GM18505 (cell line): ENCODE data around the gene DCC.
"Not testable (repeated sequence)": the region's sequence is repeated elsewhere in the genome, so short reads cannot be mapped to it uniquely, and the experiment has no call there.

Source experiments
- ATAC-seq: cut with Tn5 transposase; IDR thresholded peaks from one replicate; pipeline ENCODE4 v1.9.1; 2021; ENCODE audit not compliant: unreplicated experiment
- POLR2A ChIP-seq: IDR thresholded peaks from 4 replicates; pipeline ENCODE4 v1.6.1; 2011; ENCODE audit warnings: borderline replicate concordance; ENCODE audit not compliant: insufficient read depth, insufficient read length; ENCODE audit errors: extremely low read depth

Gene DCC

DNA sequence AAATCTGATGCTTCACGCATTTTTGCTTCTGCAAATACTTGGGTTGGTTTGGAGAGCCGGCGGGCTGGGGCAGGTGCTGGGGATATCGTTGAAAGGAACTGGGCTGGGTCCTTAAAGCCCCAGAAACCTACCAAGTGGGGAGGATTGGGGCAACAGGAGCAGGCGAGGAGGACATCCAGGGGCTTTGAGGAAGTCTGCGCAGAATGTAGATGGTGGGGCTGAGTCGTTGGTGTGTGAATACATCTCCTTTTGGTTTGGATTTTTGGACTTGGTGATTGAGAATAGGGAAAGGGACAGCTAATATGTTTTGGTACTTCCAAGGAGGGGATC is 1.1 kb downstream of the DCC start:
- no peak for TF ChIP-seq POLR2A
- no peak for ATAC-seq

- ATAC-seq: no peak
- no peak for TF ChIP-seq POLR2A
Measured at GRCh38 chr18:52341608-52342381, 1.8 kb downstream of the DCC start.

DNA sequence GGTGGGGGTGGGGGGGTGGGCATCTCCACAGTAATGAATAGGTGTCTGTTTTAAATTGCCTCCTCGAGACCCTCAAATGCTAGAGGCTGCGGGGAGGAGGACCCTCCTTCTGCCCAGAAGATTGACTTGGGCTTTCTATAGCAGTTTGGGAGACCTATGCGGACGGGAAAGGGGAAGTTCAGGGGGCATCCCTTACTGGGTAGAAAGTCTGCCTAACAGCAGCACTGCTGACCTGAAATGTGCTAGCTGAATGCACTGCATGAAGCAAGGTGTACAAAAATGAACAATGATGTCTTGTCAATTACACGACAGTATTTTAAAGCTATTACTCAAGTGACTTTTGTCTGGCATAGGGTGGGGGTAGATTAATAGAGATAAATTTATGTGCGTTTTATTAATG is 2.5 kb downstream of the DCC start:
- TF ChIP-seq POLR2A: no peak
- no peak for ATAC-seq

DNA sequence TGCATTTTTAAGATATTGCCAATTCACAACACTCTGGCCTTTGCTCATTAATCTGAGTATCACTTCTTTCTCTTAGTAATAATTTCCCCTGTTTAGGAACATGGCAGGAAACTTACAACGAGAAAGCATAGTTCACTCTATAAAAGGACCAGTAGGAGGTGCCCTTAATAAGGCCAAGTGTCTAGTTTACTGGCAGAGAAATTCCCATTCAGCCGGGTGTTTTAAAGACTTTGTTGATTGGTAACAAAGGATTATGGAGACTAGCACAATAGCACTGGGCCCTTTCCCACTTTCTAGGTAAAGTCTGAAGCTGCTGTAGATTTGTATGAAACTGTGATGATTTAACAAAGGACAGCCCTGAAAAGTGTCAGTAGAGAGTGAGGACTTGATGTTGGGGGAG is 3.1 kb downstream of the DCC start:
- no peak for ATAC-seq
- TF ChIP-seq POLR2A: no peak

DNA sequence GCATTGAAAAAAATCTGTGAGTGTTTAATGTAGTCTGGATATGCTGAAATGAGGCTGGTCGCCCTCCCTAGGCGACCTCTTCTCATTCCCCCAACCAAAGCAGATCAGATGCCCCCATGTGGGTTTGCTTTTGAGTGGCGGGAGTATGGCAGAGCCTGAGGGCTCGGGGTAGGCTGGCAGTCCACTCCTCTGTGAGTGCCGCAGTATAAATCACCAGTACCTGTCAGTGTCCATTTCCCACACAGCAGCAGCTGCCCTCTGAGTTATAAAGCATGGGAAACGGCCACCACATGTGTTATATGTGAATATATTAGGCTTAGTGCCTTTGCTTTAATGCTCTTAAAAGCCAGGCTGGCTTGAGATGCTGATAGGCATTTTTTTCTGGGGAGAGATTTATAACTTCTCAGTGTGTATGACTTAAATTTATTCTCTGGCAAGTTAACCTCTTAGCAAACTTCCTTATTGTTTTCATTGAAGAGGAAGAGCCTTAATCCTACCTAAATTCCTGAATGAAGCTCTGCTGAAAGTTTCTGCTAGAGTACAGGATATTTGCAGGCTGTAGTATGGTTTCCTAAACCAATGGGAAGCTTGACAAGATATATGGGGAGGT is 3.8 kb downstream of the DCC start:
- ATAC-seq: no peak
- TF ChIP-seq POLR2A: no peak

DNA sequence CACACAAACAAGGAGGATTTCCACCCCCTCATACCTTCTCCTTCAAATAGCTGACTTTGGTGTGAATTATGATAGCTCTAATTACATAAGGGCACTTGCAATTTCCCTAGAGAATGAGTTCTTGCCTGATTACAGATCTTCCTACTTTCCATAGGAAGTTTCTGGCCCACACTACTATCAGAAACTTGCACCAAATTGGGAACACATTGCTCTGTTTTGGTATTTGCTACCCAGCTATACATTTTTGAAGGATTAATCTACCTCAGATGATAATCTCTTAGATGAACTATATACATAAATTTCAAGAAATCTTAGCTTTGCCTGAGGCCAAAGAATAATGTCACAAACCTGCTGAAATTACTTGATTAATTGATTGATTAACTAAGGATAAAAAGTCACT is 4.9 kb downstream of the DCC start:
- no peak for ATAC-seq
- TF ChIP-seq POLR2A: no peak

GRCh38 chr18:52345428-52345827 is 5.4 kb downstream of the DCC start:
- ATAC-seq: no peak
- no peak for TF ChIP-seq POLR2A

- no peak for ATAC-seq
- no peak for TF ChIP-seq POLR2A
Measured at GRCh38 chr18:52348209-52348608, 8.2 kb downstream of the DCC start.

DNA sequence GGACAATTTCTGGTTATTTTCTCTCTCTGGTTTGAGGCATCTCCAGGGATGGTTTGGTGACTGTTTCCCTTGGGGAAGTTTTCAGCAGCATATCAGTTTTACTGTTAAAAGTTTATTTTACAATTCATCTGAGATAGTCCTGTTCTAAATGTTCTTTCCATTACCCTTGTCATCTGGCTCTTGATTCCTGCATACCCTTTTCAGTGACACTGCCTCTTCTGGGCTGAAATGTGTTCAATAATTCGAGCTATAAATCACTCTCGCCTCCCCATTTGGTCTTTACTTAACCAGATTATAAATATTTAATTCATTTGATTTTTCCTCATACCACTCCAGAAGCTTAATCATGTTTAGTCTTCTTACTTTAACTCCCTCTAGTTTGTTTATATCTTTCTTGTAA is 9.5 kb downstream of the DCC start:
- ATAC-seq: no peak
- no peak for TF ChIP-seq POLR2A

GRCh38 chr18:52352920-52353319 is 12.9 kb downstream of the DCC start:
- TF ChIP-seq POLR2A: no peak
- no peak for ATAC-seq

DNA sequence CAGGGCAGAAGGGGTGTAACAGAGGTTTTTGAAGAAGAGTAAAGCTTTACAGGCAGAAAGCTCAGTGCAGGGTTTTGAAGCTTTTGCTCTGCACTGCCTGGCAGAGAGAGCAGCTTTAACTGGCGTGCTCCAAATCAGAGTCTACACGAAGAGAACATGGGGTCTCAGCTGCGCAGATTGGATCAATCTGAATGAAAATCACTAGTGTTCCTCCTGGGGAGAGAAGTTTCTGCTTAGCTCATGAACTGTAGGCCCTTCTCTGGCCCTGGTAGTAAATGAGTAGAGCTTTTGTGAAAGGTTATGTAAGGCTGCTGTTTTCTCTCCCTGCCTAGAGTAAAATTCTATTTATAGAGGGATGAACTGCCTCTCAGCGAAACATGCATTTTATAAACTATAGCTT is 13.6 kb downstream of the DCC start:
- TF ChIP-seq POLR2A: no peak
- ATAC-seq: no peak

- TF ChIP-seq POLR2A: no peak
- ATAC-seq: no peak
Measured at GRCh38 chr18:52363861-52364260, 23.9 kb downstream of the DCC start.

DNA sequence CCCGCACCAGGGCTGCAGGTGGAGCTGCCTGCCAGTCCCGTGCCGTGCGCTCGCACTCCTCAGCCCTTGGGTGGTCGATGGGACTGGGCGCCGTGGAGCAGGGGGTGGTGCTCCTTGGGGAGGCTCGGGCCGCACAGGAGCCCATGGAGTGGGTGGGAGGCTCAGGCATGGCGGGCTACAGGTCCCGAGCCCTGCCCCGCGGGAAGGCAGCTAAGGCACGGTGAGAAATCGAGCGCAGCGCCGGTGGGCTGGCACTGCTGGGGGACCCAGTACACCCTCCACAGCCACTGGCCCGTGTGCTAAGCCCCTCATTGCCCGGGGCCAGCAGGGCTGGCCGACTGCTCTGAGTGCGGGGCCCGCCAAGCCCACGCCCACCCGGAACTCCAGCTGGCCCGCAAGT is 26.9 kb downstream of the DCC start:
- ATAC-seq: not testable (repeated sequence)

DNA sequence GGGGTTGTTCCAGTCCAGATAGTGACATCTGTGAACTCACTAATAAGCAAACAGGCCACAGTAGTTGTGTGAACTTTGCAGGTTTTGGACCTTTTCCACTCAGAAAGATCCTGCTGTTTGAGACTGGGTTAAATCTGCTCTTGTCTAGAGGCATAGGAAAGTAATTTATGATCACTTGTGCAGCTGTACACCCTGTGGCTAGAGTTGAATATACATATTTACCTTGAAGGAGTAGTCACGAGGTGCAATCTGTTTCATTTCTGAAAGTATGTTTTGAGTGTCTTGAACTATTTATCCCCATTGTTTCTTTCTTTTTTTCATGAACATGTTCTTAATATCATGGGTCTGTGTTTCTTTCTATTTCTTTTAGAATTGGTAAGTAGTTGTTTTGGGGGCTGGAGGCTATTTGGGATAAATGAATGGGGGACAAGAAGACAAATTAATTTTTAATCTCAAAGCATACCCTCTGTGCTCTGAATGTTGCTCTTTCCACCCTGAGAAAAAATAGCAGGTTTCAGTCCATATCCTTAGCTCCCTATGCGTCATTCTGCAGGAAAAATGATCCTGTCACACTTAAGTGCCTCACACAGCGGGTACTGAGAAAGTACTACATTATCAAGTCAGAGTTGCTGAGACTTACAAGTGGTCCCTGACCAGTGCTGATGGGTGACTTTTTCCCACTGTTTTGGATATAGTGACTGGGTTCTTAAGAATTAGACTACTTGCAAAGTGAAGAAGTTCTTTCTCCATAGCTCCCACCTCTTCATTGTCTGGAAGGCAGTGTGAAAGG is 28.2 kb downstream of the DCC start:
- ATAC-seq: no peak
- TF ChIP-seq POLR2A: no peak
